SHP77 treated with DMSO at 0.1 percent for 48 hours (cell line): ENCODE data around the gene NFIX.

Experiments used
- DNase-seq: peaks from one replicate; lab custom pipeline; 2025; lab: John Stamatoyannopoulos, UW

Gene NFIX

GRCh38 chr19:12987781-12988180 lies 7.5 kb upstream of the NFIX start:
- DNase-seq = no peak

- no peak for DNase-seq
Observed at GRCh38 chr19:12990431-12990830, 4.8 kb upstream of the NFIX start.

- DNase-seq = no peak
Observed at GRCh38 chr19:12990853-12991252, 4.4 kb upstream of the NFIX start.

GRCh38 chr19:12991296-12991695 lies 4.0 kb upstream of the NFIX start:
- no peak for DNase-seq

- DNase-seq = no peak
Observed at GRCh38 chr19:12992729-12993128, 2.5 kb upstream of the NFIX start.

DNA sequence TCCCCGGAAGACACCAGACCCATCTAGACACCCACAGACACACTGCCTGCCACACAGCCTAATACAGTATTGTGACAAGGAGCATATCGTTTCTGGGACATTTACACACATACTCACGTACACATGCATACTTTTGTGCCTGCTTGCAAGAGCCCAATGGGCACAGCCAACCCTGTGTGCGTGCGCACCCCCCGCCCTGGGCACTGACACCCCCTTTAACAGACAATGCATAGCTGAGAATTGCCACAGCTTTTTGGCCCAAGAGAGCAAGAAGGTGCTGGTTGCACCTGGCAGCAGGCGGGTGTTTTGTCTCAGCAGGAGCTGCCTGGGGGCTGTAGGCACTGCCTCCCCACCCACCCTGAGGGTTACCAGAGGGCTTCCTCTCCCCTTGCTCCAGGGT lies 1.7 kb upstream of the NFIX start:
- DNase-seq = no peak

- DNase-seq = no peak
Observed at GRCh38 chr19:12995596-12996405, 526 bp downstream of the NFIX start.

DNA sequence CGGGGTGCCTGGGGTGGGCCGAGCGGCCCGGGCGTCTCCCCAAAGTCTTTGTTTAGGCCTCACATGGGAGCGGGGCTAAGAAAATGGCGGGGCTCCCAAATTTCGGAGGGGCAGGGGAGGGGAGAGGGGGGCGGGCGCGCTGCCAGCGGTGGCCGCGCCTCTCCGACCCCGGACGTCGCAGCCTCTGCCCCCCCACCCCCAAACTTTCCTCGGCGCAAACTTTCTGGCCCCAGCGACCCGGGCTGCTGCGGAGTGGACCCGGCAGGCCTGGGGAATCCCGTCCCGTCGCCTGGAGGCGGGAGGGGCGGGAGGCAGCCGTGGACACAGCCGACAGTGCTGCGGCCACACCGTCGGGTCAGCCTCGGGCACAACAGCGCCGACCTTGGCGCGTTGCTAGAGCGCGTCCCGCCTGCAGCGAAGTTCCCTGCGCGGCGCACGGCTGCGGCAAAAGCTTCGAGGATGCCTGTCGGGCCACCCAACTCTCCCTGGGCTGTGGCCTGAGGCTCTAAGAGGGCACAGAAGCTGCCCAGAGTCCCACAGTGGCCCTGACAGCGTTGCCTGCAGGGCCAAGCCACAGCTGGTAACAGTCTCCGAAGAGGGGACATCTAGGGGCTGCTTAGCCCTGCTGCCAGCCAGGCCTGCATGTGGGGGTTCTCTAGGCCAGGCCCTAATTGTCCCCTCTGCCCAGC lies 1.3 kb downstream of the NFIX start:
- no peak for DNase-seq

GRCh38 chr19:12997179-12997966 lies 2.1 kb downstream of the NFIX start:
- no peak for DNase-seq

DNA sequence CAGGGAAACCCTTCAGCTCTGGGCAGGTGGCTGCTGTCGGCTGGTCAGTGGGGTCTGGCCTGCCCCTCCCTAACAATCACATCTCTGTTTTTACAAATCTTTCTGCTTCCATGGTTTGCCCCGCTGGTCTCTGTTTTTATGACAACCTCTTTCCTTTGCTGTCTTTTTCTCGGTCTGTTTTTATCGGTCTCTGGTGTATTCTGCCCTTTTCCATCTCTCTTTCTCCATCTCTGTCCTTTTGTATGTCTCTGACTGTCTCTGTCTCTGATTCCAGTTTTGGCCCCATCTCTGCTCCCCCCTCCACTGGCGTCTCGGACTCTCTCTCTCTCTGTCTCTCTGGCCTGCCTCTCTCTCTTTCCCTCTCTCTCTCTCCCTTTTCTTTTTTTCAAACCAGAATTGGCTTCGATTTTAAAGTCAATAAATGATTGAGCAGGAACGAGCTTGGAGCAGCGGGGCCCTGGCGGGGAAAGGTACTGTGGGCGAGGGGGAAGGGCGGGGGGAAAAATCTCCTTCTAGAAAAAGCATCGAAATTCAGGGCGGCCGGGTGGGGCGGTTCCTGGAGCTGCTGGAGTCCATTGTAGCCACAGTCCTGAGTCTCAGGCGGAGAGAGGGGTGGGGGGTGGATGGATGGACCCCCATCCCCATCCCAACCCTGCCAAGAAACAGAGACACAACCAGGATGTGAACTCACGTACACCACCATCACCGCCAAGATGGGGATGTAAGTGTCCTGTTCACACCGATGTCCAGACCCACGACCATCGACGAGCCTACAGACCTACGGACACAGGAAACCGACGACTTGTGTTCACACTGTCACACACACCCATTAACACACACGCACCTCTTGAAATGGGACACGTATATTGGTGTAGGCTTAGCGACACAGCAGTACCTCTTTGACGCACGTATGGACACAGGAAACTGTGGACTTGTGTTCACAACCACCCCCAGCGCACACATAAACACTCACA lies 3.0 kb downstream of the NFIX start:
- DNase-seq = no peak

GRCh38 chr19:13001166-13001501 lies 5.9 kb downstream of the NFIX start:
- no peak for DNase-seq

GRCh38 chr19:13001502-13002165 lies 6.4 kb downstream of the NFIX start:
- DNase-seq = no peak

GRCh38 chr19:13002166-13002898 lies 7.1 kb downstream of the NFIX start:
- DNase-seq = no peak

DNA sequence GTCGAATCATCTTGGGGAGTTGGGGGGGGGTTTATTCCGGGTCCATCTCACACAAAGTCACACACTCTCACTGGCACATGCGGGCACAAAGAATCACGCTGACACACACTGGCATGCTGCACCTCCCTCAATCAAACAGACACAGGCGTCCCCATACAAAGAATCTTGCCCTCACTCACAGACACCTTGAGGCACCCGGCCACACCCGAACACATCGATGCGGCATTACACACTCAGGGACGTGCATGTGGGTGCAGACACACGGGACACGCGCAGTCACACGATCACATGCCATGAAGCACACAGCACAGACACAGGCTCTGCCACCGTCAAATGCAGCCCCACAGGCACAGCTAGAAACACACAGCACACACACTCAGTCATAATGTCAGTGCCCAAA lies 7.8 kb downstream of the NFIX start:
- DNase-seq = no peak

DNA sequence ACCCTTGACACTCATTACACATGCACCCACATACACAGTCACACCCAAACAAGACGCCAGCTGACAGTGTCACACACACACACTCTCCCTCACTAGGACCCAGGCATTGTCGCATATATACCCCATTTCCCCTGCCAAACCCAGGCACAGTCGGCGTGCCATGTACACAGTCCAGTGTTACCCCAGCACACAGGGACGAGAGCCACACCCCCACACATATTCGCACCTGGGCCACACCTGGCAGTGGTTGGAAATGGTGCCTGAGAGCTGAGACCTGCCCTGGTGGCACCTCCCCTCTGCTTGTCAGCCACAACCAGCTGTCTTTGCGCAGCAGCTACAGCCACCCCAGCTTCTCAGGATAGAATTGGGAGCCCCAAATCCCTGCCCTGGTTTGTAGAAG lies 9.0 kb downstream of the NFIX start:
- DNase-seq = no peak

DNA sequence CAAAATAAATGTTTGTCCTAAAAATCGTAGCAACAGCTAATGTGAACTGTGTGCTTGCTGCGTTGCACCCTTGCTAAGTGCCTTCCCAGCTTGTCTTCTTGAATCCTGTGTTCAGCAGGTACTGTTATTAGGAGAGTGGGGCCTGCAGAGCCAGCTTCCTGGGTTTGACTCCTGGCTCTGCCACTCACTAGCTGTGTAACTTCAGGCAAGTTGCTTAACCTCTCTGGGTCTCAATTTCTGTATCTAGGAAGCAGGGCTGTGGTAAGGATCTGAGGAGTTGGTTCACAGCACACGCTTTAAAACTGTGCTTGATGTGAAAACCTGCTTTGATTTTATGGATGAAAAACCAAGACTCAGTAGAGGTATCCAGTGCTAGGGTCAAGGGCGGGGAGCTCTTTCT lies 10.0 kb downstream of the NFIX start:
- DNase-seq = no peak

DNA sequence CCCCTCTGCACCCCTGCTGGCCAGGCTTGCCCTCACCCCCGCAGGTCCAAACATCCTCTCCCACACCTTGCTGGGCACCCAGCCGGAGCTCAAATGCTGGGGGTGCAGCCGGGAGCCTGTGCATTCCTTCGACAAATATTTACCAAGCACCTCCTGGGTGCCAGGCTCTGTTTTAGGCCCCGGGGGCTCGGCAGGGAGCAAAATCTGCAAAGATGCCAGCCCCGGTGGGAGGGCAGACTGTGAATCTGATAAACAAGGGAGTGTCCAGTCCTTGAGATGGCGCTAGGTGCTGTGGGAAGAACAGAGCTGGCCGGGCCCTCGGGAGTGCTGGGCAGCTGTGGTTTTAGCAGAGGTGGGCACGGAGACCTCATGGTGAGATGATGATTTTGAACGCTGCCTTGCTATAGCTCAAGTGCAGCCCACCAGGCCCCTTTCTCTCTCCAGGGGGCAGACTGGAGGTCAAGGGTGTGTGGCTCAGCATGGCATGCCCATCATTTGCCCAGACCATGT lies 10.6 kb downstream of the NFIX start:
- DNase-seq = no peak

GRCh38 chr19:13006431-13007281 lies 11.4 kb downstream of the NFIX start:
- no peak for DNase-seq

GRCh38 chr19:13007292-13008045 lies 12.2 kb downstream of the NFIX start:
- DNase-seq = no peak
